ENCODE measurements around the gene IQSEC2. TPM values are rescaled to one million over a fixed set of nuclear protein-coding genes. Genes with fewer than 3 reads are reported as not detected.

The IQSEC2 gene
- total RNA-seq, 1 experiment from 2014 or later = 45.7 TPM

DNA sequence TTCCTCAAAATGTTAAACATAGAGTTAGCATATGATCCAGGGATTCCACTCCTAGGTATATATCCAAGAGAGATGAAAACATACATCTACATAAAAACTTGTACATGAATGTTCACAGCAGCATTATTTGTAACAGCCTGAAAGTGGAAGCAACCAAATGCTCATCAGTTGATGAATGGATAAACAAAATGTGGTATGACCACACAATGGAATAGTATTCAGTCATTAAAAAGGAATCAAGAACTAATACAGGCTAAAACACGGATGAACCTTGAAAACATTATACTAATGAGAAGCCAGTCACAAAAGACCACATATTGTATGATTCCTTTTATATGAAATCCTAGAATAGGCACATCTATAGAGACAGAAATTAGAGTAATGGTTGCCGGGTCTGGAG lies 42.7 kb upstream of the IQSEC2 start:
- H2AFZ ChIP-seq = no peak overlapping the region
- no peaks in the 10 kb centered on the region; the same call in 1 of the 2 replicates for H3K27me3 ChIP-seq (ENCODE audit: insufficient read depth, low read depth)
- ChIA-PET POLR2A (ENCODE audit: unreplicated experiment) (no interaction called here), CTCF (interaction anchor here (0.6 kb wide), 1 partner anchor 111 kb away, joined by 3 read pairs; no protein-coding TSS in a partner anchor)
- no peaks in the 10 kb centered on the region for H3K4me1 ChIP-seq (replicated peaks; ENCODE audit: insufficient read depth)
- TF ChIP-seq, protein P1, sequence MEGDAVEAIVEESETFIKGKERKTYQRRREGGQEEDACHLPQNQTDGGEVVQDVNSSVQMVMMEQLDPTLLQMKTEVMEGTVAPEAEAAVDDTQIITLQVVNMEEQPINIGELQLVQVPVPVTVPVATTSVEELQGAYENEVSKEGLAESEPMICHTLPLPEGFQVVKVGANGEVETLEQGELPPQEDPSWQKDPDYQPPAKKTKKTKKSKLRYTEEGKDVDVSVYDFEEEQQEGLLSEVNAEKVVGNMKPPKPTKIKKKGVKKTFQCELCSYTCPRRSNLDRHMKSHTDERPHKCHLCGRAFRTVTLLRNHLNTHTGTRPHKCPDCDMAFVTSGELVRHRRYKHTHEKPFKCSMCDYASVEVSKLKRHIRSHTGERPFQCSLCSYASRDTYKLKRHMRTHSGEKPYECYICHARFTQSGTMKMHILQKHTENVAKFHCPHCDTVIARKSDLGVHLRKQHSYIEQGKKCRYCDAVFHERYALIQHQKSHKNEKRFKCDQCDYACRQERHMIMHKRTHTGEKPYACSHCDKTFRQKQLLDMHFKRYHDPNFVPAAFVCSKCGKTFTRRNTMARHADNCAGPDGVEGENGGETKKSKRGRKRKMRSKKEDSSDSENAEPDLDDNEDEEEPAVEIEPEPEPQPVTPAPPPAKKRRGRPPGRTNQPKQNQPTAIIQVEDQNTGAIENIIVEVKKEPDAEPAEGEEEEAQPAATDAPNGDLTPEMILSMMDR (conservative IDR thresholded peaks at IDR 0.05) = no peak
- TF ChIP-seq EZH2 (IDR thresholded peaks at IDR 0.05; ENCODE audit: low read depth) = no peak
- BruUV-seq (replicated peaks) = no TSS peak
- no peaks in the 10 kb centered on the region for H3K36me3 ChIP-seq (ENCODE audit: low read depth)
- H3K27ac ChIP-seq = no peak overlapping the region
- no peaks in the 10 kb centered on the region for H3K79me2 ChIP-seq (ENCODE audit: low read depth)
- intact Hi-C loops (cut with micrococcal nuclease; ENCODE audit: unreplicated experiment) = loop anchor here (10.0 kb wide), 1 partner anchor 79 kb away; no protein-coding TSS in a partner anchor
- H3K9me2 ChIP-seq (ENCODE audit: insufficient read depth) = no peaks in the 10 kb centered on the region
- H4K20me1 ChIP-seq (ENCODE audit: insufficient read depth) = no peaks in the 10 kb centered on the region
- H3K9me3 ChIP-seq (ENCODE audit: insufficient read depth, low read depth) = no peaks in the 10 kb centered on the region
- no peak for DNase-seq
- H3K4me3 ChIP-seq = no peak overlapping the region
- no peaks in the 10 kb centered on the region for H3F3A ChIP-seq (ENCODE audit: insufficient read depth, low read depth)
- no peak overlapping the region for H3K4me2 ChIP-seq

GRCh38 chrX:53323196-53323595 lies 41.8 kb upstream of the IQSEC2 start:
- Histone ChIP-seq H4K20me1 (ENCODE audit: insufficient read depth) (no peaks in the 10 kb centered on the region), H3K9me3 (ENCODE audit: insufficient read depth, low read depth) (no peaks in the 10 kb centered on the region), H3K4me1 (replicated peaks; ENCODE audit: insufficient read depth) (no peaks in the 10 kb centered on the region), H3K36me3 (ENCODE audit: low read depth) (no peaks in the 10 kb centered on the region), H3K4me3 (no peak overlapping the region), H2AFZ (no peak overlapping the region), H3F3A (ENCODE audit: insufficient read depth, low read depth) (no peaks in the 10 kb centered on the region), H3K27me3 (ENCODE audit: insufficient read depth, low read depth) (no peaks in the 10 kb centered on the region; the same call in 1 of the 2 replicates), H3K9me2 (ENCODE audit: insufficient read depth) (no peaks in the 10 kb centered on the region), H3K79me2 (ENCODE audit: low read depth) (no peaks in the 10 kb centered on the region), H3K27ac (no peak overlapping the region), H3K4me2 (no peak overlapping the region)
- ChIA-PET POLR2A (ENCODE audit: unreplicated experiment) (no interaction called here), CTCF (no interaction called here)
- no TSS peak for BruUV-seq (replicated peaks)
- TF ChIP-seq, protein P1 (conservative IDR thresholded peaks at IDR 0.05) = no peak
- intact Hi-C loops (cut with micrococcal nuclease; ENCODE audit: unreplicated experiment) = loop anchor here (10.0 kb wide), 1 partner anchor 78 kb away; no protein-coding TSS in a partner anchor
- DNase-seq = no peak

DNA sequence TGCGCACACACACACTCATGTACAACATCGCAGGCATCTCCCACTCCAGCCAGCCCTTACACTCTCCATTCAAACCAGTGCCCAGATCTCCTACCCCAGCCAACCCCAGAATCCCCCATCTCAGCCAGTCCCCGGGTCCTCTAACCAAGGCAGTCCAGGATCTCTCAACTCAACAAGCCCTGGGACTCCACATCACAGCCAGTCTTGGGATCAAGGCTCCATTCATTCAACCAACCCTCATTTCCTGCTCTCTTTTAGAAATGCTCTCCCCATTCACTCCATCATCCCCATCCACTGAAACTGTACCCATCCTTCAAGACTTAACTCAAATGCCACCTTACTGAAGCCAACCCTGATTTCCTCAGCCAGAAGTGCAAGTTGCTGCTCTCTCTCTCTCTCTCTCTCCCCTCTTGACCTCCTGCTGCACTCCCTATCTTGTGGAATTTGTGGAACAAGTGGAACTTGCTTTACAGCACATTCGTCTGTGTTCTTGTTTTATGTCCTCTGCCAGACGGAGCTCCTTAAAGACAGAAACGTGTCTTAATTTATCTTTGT lies 40.6 kb upstream of the IQSEC2 start:
- Histone ChIP-seq H2AFZ (no peak overlapping the region), H3K4me3 (no peak overlapping the region), H3K9me3 (ENCODE audit: insufficient read depth, low read depth) (no peaks in the 10 kb centered on the region), H4K20me1 (ENCODE audit: insufficient read depth) (no peaks in the 10 kb centered on the region), H3K27ac (no peak overlapping the region), H3K27me3 (ENCODE audit: insufficient read depth, low read depth) (no peaks in the 10 kb centered on the region; the same call in 1 of the 2 replicates), H3K4me1 (replicated peaks; ENCODE audit: insufficient read depth) (no peaks in the 10 kb centered on the region), H3K4me2 (no peak overlapping the region), H3K36me3 (ENCODE audit: low read depth) (no peaks in the 10 kb centered on the region), H3F3A (ENCODE audit: insufficient read depth, low read depth) (no peaks in the 10 kb centered on the region), H3K9me2 (ENCODE audit: insufficient read depth) (no peaks in the 10 kb centered on the region), H3K79me2 (ENCODE audit: low read depth) (no peaks in the 10 kb centered on the region)
- POLR2A ChIA-PET (ENCODE audit: unreplicated experiment) = no interaction called here
- no peak for DNase-seq
- CTCF ChIA-PET = interaction anchor here (0.6 kb wide), 2 partner anchors 9 to 475 kb away, joined by 3 read pairs; no protein-coding TSS in a partner anchor
- TF ChIP-seq, protein P1 (conservative IDR thresholded peaks at IDR 0.05) = no peak
- no peak for TF ChIP-seq EZH2 (IDR thresholded peaks at IDR 0.05; ENCODE audit: low read depth)
- intact Hi-C loops (cut with micrococcal nuclease; ENCODE audit: unreplicated experiment) = loop anchor here (10.0 kb wide), 1 partner anchor 77 kb away; no protein-coding TSS in a partner anchor
- no TSS peak for BruUV-seq (replicated peaks)

Measured in PC-9 (cell line).